GM06990 (cell line): ENCODE data around the gene RDH16.

ENCODE experiments used
- DNase-seq: peaks from one replicate; pipeline ENCODE4 v3.0.0-alpha.2; 2011; ENCODE audit not compliant: insufficient read length; ENCODE audit errors: extremely low read depth
- H3K27me3 ChIP-seq: replicated peaks from 2 replicates; pipeline ENCODE4 v1.6.0; 2011; ENCODE audit warnings: low read length; ENCODE audit not compliant: control insufficient read depth, insufficient read depth
- H3K36me3 ChIP-seq: 2 replicates; pipeline ENCODE4 v1.5.1; 2011; ENCODE audit warnings: low read length; ENCODE audit not compliant: control insufficient read depth, insufficient read depth
- H3K4me3 ChIP-seq: replicated peaks from 2 replicates; pipeline ENCODE4 v1.5.1; 2011; ENCODE audit warnings: low read depth, mild to moderate bottlenecking, control low read depth, low read length
- TF ChIP-seq, protein P1 (sequence below): IDR thresholded peaks from 2 replicates; pipeline ENCODE4 v1.5.1; 2011; ENCODE audit warnings: low read length, control low read depth, mild to moderate bottlenecking, inconsistent platforms; ENCODE audit not compliant: insufficient read depth, poor library complexity, severe bottlenecking

Gene RDH16, protein sequence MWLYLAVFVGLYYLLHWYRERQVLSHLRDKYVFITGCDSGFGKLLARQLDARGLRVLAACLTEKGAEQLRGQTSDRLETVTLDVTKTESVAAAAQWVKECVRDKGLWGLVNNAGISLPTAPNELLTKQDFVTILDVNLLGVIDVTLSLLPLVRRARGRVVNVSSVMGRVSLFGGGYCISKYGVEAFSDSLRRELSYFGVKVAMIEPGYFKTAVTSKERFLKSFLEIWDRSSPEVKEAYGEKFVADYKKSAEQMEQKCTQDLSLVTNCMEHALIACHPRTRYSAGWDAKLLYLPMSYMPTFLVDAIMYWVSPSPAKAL

DNA sequence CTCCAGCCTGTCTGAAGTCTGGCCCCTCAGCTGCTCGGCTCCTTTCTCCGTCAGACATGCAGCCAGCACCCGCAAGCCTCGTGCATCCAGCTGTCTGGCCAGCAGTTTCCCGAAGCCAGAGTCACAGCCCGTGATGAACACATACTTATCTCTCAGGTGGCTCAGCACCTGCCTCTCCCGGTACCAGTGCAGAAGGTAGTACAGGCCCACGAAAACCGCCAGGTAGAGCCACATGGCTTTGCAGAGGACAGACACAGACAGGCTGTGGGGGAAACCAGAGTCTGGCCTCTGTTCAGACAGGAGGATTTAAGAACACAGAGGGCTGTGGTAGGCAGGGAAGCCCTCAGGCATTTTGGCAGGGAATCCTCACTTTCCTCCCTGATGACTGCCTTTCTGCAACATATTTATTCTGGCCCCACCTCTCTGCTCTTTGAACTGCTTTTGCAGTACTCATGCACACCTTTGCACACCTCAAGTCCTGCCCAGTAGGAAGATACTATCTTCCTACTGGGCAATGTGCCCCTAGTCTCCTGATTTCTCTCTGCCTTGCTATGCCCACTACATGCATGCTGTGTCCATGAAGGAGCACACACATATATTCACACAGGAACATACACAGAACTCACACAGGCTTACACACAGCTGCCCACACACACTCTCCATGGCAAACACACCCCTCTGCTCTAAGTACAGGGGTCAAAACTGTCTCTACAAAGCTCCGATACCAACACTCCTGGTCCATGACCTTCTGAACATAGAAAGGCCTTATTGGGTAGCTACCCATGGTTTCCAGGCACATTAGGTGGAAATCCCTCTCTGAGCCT, at the start of gene RDH16:
RDH16 (minus strand) TSS at position 380 of the 824 bp plus-strand sequence; CDS start at position 234, 146 bp downstream.
- H3K27me3 ChIP-seq = 0 out of 2 replicates have a peak, but pooled peaks cover 2% of the 10 kb centered on the region
- TF ChIP-seq, protein P1, sequence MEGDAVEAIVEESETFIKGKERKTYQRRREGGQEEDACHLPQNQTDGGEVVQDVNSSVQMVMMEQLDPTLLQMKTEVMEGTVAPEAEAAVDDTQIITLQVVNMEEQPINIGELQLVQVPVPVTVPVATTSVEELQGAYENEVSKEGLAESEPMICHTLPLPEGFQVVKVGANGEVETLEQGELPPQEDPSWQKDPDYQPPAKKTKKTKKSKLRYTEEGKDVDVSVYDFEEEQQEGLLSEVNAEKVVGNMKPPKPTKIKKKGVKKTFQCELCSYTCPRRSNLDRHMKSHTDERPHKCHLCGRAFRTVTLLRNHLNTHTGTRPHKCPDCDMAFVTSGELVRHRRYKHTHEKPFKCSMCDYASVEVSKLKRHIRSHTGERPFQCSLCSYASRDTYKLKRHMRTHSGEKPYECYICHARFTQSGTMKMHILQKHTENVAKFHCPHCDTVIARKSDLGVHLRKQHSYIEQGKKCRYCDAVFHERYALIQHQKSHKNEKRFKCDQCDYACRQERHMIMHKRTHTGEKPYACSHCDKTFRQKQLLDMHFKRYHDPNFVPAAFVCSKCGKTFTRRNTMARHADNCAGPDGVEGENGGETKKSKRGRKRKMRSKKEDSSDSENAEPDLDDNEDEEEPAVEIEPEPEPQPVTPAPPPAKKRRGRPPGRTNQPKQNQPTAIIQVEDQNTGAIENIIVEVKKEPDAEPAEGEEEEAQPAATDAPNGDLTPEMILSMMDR = no peak
- no peak within 1 kb of the TSS for H3K4me3 ChIP-seq
- DNase-seq = no peak
- H3K36me3 ChIP-seq = no peaks in the 10 kb centered on the region

DNA sequence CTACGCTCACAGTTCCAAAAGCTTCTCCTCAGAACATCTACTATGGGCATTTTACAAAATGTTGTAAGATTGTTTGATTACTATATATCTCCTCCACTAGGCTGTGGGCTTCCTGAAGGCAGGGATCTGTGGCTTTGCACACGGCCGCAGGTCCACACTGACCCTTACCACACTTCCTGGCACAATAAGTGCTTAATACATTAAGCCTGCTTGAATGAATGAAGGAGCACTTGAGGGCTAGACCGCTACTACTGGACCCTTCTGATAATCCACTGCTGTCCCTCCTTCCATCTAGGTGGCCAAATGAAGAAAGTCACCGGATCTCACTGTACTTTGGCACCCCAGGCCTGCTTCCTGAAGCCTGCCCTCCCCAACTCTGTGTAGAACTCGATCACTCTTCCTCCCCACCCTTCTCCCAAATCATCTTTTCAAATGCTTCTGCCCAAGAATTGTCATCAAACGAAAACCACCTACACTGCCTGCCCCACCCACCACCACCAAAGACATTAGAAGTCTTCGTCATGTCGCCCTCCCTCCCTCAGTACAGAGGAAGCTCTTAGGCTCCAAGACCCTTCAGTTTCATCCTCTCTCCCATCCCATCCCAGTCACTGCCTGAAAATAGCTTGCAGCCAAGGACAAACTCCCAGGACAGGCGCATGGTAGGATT, 49.5 kb upstream of the RDH16 start:
- H3K36me3 ChIP-seq = peaks cover 11% of the 10 kb centered on the region
- no peak for DNase-seq
- H3K27me3 ChIP-seq = no peaks in the 10 kb centered on the region
- peak overlapping the region; percentile 54 for H3K4me3 ChIP-seq
- TF ChIP-seq, protein P1 = no peak

DNA sequence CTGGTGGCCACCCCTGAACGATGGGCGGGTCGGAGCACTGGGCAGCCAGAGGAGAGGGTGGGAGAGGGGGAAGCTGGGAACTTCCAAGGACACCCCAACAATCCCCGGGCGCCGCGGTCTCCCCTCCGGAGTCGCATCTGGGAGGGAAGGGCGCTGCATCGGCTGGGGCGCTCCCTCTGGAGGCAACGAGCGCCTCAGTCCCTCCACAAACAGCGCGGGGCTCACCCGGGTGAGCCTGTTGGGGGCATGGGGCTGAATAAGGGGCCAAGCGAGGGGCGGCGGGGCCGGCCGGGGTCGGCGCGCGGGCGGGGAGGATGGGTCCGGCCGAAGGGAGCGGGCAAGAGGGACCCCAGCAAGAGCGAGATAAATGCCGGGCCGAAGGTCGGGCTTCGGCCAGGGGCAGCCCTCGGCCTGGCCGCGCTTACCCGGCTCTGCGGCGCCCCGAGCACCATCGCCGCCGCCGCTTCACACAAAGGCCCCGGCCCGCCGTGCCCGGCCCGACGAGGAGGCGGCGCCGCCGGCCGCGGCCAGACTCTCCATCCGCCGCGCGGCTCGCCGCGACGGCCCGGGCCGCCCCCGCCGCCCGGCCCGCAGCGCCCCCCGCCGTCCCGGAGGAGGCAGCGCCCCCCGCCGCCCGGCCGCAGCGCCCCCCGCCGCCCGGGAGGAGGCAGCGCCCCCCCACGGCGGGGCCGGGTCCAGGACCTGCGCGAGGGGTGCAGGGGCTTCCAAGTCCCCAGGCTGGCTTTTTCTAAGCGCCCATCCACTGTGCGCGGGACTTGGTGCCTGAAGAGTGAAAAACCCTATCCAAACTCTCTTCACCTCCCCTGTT, 48.8 kb upstream of the RDH16 start, which contains the start of gene ZBTB39:
ZBTB39 (minus strand) TSS at position 567 of the 829 bp plus-strand sequence. CDS start 1,629 bp downstream, outside the sequence.
- H3K36me3 ChIP-seq = peaks cover 12% of the 10 kb centered on the region
- DNase-seq = peak; percentile 77
- H3K4me3 ChIP-seq = peak within 1 kb of the TSS; percentile 80
- H3K27me3 ChIP-seq = no peaks in the 10 kb centered on the region
- TF ChIP-seq, protein P1 = peak; percentile 63

DNA sequence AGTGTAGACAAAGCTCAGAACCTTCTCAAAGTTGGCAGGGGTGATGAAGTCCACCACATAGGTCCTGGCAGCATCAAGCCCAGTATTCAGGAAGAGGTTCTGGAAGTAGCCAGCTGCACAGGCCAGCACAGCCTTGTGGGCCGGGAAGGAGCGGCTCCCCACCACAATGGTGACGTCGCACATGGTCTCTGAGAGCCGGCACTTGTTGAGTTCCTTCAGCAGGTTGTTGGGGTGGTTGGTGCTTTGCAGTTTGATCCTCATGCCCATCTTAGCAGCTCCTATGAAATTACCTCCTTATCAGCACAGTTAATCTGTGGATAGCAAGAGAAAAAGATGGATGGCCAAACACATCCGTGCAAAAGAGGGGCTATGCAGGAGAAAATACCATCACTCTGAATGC, 47.2 kb upstream of the RDH16 start:
- H3K36me3 ChIP-seq = peaks cover 12% of the 10 kb centered on the region
- H3K4me3 ChIP-seq = no peak overlapping the region

DNA sequence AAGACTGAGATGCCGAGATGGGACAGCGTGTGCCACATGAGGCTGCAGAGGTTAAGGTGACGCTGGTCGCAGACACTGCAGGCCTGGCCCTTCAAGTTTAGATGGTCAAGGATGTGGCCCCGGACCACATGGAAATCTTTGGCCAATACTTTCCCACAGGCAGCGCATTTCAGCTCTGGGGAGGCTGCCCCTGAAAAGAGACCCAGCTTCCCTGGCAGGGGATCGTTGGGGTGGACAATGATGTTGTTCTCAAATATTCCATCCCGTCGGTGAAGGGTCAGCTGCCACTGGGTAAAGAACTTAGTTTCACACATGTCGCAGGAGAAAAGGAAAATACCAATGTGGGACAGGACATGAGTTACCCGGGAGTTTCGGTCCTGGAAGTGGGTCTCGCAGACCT, 46.0 kb upstream of the RDH16 start:
- H3K27me3 ChIP-seq = no peaks in the 10 kb centered on the region
- H3K36me3 ChIP-seq = peaks cover 14% of the 10 kb centered on the region
- no peak overlapping the region for H3K4me3 ChIP-seq
- DNase-seq = no peak
- TF ChIP-seq, protein P1 = no peak

More for the DNA sequence above, 47.2 kb upstream of the RDH16 start:
- no peak for DNase-seq
- TF ChIP-seq, protein P1 = no peak
- H3K27me3 ChIP-seq = no peaks in the 10 kb centered on the region
